Cerebellar cortex (tissue), 1 donor: ENCODE data around the gene ATP9A.
"Not testable (repeated sequence)": the region's sequence is repeated elsewhere in the genome, so short reads cannot be mapped to it uniquely, and the experiment has no call there.

ENCODE experiments used
- DNase-seq: peaks from one replicate; pipeline ENCODE4 v3.0.0-alpha.2; 2015; ENCODE audit warnings: low spot score

The ATP9A gene

GRCh38 chr20:51654495-51654894 lies 113.7 kb downstream of the ATP9A start:
- DNase-seq: no peak

GRCh38 chr20:51654060-51654459 lies 114.1 kb downstream of the ATP9A start:
- DNase-seq: no peak

DNA sequence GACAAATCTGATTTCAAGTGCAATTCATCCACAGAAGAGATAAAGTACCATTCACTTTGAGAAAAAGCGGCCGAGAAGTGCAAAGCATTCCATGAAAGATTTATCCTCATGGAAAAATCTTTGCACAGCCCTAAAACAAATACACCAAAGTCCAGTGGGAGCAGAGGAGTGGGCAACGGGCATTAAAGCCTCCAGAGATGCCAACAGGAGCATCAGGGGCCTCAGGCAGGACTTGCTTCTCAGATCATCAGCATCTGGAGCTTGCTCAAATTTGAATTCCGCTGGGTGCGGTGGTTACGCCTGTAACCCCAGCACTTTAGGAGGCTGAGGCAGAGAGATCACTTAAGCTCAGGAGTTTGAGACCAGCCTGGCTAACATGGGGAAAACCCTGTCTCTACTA lies 115.0 kb downstream of the ATP9A start:
- no peak for DNase-seq

GRCh38 chr20:51651921-51652549 lies 116.2 kb downstream of the ATP9A start:
- no peak for DNase-seq

DNA sequence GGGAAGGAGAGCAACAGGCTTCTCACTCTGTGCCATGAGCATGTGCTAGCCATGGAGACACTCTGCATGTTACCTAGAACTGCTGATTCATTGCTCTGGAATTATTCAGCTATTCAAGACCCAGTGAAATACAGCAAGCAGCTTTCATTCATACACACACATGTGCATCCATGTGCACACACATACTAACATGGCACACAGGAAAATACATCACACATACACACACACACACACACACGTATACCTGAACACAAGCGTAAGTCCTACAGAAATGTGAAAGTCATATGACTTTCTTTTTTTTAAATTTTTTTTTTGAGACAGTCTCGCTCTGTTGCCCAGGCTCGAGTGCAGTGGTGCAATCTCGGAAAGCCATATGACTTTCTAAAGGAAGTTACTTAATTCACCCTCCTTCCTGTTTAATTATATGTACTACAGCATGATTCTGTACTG lies 117.5 kb downstream of the ATP9A start:
- DNase-seq: no peak

- DNase-seq: no peak
Observed at GRCh38 chr20:51648571-51648947, 119.6 kb downstream of the ATP9A start.

DNA sequence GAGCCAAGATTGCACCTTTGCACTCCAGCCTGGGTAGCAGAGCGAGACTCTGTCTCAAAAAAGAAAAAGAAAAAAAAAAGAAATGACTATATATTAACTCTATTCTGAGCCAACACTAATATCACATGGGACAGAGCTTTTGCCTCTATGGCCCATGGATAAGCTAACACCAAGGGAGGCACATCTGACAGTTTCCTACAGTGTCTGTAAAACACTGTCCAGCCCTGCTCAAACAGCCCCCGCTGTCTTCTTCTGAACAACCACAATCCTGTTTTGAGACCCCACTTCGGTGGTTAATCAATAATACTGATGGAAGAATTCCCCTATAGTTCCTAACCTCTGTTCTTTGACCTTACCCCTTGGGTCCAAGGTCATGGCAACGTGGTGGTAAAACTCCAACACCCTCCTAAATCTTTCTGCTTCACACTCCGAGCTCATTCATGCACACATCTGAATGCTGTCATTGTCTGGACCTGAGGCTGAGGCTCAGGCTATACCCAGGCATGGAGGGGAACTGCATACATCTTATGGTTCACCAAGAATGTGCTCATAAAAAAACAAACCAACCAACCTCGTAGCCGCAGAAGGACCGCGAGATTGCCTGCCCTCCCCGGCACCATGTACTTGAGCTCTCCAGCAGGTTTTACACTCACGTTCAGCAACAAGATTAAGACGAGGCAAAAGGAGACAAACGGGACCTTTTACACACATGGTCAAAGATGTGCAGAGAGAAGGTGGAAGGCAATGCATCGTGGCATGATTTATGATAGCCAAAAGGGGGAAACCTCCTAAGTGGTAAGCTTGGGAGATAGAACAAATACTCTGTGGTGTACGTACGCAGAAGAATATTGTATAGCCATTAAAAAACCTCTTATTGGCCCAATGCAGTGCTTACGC lies 120.3 kb downstream of the ATP9A start:
- DNase-seq: no peak

- not testable (repeated sequence) for DNase-seq
Observed at GRCh38 chr20:51643810-51644209, 124.4 kb downstream of the ATP9A start.

DNA sequence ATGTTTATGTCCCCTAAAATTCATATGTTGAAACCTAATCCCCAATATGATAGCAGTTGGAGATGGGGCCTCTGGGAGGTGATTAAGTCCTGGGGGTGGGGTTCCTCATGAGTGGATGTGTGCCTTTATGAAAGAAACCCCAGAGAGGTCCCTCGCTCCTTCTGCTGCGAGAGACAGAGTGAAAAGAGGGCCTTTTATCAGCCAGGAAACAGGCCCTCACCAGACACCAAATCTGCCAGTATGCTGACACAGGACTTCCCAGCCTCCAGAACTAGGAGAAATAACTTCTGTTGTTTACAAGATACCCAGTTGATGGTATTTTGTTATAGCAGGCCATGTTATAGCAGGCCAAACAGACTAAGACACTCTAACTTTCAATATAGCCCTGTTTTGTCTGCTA lies 124.8 kb downstream of the ATP9A start:
- no peak for DNase-seq

DNA sequence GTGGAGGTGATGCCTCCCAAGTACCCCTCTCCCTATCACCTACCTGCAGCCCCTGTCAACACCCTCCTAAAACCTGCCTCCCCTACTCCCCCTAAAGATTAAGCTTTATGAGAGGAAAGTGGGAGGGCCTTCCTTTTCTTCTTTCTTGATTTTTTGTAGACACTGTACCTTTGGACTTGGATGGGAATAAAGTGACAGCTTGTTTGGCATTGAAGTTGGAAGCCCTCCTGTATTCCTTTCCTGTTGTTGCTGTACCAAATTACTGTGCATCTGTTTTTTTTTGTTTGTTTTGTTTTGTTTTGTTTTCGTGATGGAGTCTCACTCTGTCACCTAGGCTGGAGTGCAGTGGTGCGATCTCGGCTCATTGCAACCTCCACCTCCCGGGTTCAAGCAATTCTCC lies 126.3 kb downstream of the ATP9A start:
- peak; percentile 84 for DNase-seq

DNA sequence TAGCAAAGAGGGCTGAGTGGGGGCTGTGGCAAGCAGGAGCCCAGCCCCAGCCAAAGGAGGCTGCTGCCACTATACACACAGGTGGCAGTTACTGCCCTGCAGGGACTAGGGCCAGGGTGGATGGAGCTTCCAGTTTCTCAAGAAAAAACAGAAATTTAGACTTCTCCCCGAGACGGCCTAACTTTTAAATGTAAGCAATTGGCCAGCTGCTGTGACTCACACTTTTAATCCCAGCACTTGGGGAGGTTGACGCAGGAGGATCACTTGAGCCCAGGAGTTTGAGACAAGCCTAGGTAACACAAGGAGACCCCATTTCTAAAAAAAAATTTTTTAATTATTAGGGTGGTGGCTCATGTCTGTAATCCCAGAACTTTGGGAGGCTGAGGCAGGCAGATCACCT lies 127.4 kb downstream of the ATP9A start:
- no peak for DNase-seq

GRCh38 chr20:51639206-51639832 lies 128.9 kb downstream of the ATP9A start:
- peak; percentile 84 for DNase-seq

DNA sequence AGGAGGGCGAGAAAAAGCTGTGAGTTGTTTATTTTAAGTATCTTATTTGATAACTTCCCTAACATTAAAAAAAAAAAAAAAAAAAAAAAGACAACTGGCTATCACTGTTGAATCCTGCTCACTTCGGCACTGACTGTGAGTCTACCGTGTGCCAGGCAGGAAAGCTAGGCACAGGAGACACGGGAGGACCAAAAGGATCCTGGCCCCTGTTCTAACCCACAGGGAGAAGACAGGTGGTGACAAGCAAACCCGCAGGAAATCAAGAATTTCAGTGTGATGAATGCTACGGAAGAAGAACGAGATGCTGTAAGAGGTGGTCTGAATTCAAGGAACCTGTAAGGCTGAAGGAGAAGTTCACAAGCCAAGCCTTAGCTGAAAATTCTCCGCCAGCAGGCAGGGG lies 130.9 kb downstream of the ATP9A start:
- peak; percentile 82 for DNase-seq

DNA sequence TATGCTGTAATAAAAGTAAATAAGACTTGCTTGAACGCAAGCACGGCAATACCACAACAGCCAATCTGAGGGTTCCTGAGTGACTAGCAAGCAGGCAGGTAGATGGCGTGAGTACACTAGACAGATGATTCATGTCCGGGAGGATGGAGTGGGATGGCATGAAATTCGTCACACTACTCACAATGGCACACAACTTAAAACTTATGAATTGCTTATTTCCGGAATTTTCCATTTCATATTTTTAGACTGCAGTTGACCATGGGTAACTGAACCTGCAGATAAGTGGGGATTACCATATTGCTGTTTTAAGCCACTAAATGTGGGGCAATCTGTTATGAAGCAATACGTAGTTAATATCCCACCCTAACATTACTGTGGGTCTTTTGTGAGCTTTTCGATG lies 132.1 kb downstream of the ATP9A start:
- DNase-seq: no peak

- no peak for DNase-seq
Observed at GRCh38 chr20:51635680-51636079, 132.5 kb downstream of the ATP9A start.

DNA sequence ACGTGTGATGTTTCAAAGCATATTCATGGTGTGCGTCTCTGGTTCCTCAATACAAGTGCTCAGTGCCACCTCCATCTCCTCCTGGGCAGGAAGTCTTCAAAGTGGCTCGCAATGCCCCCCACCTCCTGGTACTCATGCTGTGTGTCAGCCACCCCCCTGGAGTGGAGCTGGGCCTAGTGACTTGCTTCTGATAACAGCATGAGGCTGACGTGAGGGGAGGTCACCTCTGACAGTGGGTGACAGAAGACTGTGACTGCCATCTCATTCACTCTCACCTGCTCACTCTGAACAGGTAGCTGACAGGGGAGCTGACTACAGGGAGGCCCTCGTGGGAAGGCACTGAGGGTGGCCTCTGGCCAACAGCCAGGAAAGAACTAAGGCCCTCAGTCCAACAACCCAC lies 133.3 kb downstream of the ATP9A start:
- DNase-seq: no peak

GRCh38 chr20:51634257-51634656 lies 133.9 kb downstream of the ATP9A start:
- no peak for DNase-seq

- no peak for DNase-seq
Observed at GRCh38 chr20:51633430-51633829, 134.8 kb downstream of the ATP9A start.

- DNase-seq: no peak
Observed at GRCh38 chr20:51631953-51632352, 136.2 kb downstream of the ATP9A start.

GRCh38 chr20:51631011-51631950 lies 136.9 kb downstream of the ATP9A start:
- DNase-seq: no peak

- DNase-seq: no peak
Observed at GRCh38 chr20:51629399-51630058, 138.7 kb downstream of the ATP9A start.
